Activated effector memory CD4-positive, alpha-beta T cell treated with Interleukin-2 at 50 U/mL for 16 hours (primary cell): ENCODE measurements around the gene CNN3.
"Not testable (repeated sequence)": the region's sequence is repeated elsewhere in the genome, so short reads cannot be mapped to it uniquely, and the experiment has no call there.

Experiments
- DNase-seq: peaks from one replicate; pipeline ENCODE4 v3.0.0-alpha.2; 2020

The CNN3 gene

GRCh38 chr1:94949681-94950661 is 23.1 kb upstream of the CNN3 start:
- DNase-seq = no peak

DNA sequence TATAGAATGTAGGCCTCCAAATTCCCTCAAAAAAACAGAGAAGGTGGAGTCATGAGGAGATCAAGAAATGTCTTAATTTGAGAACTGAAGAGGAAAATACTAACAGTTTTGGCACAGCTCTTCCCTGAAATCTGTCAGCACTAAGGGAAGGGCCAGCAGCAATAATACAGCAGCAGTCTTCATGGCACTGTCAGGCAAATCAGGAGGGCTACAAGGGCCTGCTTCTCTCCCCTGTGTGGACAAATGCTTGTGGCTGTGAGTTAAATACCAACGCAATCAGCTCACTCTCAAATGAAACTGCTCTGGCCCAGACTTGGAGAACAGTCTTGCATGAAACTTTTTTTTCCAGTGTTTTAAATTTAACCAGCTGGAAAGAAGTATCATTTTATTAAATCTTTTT is 20.5 kb upstream of the CNN3 start:
- no peak for DNase-seq

DNA sequence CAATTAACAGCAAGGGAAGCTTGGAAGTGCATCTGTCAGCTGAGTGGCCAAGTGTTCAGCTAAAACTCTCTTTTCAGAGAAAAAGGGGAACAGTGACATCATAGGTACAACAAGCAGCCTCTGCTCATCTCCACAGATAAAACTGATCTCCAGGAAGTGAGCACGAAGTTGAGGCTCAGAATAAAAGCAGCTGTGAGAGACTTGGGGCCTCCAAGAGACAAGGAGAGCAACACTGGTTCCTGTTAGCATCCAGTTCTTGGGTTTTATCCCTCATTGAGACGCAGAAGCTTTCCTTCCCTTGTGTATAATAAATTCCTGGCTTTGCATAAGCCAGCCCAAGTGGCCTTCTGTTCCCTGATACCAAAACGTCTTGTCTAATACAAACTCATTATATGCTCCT is 20.0 kb upstream of the CNN3 start:
- no peak for DNase-seq

- DNase-seq = no peak
Measured at GRCh38 chr1:94942171-94943128, 15.5 kb upstream of the CNN3 start.

DNA sequence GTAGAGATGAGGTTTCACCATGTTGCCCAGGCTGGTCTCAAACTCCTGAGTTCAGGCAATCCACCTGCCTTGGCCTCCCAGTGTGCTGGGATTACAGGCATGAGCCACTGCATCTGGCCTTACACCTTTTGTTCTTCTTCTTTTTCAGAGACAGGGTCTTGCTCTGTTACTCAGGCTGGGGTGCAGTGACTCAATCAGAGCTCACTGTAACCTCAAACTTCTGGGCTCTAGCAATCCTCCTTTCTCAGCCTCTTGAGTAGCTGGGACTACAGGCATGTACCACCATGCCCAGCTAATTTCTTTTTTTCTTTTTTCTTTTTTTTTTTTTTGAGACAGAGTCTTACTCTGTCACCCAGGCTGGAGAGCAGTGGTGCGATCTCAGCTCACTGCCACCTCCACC is 14.6 kb upstream of the CNN3 start:
- not testable (repeated sequence) for DNase-seq

DNA sequence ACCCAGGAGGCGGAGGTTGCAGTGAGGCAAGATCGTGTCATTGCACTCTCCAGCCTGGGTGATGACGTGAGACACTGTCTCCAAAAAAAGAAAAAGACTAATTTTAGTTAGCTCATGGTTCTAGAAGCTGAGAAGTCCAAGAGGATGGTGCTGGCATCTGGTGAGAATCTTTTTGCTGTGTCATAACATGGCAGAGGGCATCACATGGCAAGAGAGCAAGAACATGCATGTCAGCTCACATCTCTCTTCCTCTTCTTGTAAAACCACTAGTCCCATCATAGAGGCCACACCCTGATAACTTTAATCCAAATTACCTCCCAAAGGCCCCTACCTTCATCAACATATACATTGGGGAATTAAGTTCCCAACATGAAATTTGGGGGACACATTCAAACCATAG is 13.8 kb upstream of the CNN3 start:
- DNase-seq = no peak

- no peak for DNase-seq
Measured at GRCh38 chr1:94937820-94938219, 10.9 kb upstream of the CNN3 start.

DNA sequence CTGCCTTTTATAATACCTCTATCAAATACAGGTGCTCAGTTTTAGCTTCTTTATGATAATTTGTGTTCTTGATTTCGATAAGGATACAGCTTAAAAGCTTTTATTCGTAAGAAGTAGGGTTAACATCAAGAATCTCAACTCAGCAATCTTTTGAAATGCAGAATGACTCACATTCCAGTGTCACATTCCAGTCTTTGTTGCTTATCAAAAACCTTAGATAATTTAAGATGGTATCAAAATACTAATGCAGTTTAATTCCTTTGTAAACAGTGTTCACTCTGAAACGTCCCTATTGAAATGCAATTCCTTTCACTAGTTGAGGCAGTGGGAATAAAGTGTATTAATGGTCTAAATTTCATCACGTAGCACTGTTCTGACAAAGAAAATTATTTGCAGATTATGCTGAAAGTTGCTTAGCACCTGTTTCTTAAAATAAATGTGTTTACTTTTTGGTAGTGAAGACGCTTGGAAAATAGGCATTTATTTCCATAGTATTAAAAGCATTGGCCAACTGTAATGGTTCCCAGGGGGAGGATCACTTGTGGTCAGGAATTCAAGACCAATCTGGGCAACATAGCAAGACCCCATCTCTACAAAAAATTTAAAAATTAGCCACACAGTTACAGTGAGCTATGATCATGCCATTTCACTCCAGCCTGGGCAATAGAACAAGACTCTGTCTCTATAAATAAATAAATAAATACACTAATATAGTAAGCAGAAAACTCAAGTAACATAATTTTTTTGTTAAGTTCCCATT is 10.1 kb upstream of the CNN3 start:
- DNase-seq = no peak

- DNase-seq = no peak
Measured at GRCh38 chr1:94935476-94935875, 8.6 kb upstream of the CNN3 start.

DNA sequence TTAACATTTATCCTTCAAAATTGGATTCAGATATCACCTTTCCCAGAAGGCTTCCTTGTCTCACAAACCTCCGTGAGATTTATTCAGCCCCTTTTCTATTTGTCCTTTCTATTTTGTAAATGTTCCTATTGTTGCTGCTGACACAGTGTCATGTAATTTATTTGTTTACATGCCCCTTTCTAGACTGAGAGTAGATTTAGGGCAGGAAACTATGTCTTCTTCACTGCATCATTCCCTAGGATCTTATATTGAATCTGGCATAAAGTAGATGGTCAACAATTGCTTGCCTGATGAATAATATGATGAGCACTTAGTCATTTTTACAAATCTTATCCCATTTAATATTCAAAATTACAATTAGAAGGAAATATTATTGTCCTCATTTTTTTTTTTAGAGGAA is 8.1 kb upstream of the CNN3 start:
- no peak for DNase-seq

DNA sequence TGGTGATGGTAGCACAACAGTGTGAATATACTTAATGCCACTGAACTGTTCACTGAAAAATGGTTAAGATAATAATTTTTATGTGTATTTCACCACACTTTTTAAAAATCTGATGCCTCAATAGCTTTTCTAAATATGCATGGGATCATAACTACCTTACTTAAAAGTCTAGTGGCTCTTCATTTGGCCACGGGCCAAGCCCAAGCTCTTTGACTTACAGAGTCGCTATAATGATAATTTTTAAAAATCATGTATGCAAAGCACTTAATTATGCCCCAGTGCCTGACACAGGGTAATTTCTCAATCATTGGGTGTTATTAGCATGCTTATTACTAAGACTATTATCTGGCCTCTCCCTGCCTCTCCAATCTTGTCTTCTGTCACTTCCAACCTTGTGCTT is 7.6 kb upstream of the CNN3 start:
- DNase-seq = no peak

DNA sequence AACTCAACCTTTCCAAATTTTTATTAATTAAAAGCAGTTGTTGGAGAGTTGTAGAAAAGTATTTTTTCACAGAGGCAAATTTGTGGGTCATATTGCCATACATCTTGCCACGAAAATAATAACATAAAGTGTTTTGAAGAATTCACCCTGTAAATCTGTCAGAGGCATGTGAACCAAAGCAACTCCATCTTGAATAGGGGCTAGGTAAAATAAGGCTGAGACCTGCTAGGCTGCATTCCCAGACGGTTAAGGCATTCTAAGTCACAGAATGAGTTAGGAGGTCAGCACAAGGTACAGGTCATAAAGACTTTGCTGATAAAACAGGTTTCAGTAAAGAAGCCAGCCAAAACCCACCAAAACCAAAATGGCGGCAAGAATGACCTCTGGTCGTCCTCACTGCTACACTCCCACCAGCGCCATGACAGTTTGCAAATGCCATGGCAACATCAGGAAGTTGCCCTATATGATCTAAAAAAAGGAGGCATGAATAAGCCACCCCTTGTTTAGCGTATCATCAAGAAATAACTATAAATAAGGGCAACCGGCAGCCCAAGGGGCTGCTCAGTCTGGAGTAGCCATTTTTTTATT is 4.4 kb upstream of the CNN3 start:
- no peak for DNase-seq

GRCh38 chr1:94929351-94930217 is 2.7 kb upstream of the CNN3 start:
- DNase-seq = no peak

DNA sequence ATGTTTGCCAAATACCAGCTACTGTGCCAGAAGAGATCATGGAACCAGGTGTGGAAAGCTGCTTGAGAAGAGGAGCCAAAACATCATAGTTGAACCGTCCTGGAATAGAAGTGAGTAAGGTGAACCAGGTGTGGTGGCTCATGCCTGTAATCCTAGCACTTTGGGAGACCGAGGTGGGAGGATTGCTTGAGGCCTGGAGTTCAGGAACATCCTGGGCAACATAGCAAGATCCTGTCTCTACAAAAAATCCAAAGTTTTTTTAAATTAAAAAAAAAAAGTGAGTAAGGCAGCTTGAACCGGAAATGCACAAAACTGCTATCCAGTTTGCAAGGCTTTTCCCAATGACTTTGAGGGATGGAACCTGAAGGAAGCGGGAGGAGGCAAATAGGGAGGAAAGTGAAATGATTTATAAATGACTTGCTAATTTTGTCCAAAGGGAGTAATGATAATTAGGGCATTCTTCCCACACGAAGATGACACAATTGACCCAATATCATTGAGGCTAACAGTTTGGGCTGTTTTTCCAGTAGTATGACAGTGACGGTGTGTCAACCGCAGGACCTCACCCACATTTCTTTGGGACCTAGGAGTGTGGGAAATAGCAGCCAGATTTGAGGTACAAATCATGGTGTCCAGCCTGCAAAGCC is 1.5 kb upstream of the CNN3 start:
- no peak for DNase-seq

DNA sequence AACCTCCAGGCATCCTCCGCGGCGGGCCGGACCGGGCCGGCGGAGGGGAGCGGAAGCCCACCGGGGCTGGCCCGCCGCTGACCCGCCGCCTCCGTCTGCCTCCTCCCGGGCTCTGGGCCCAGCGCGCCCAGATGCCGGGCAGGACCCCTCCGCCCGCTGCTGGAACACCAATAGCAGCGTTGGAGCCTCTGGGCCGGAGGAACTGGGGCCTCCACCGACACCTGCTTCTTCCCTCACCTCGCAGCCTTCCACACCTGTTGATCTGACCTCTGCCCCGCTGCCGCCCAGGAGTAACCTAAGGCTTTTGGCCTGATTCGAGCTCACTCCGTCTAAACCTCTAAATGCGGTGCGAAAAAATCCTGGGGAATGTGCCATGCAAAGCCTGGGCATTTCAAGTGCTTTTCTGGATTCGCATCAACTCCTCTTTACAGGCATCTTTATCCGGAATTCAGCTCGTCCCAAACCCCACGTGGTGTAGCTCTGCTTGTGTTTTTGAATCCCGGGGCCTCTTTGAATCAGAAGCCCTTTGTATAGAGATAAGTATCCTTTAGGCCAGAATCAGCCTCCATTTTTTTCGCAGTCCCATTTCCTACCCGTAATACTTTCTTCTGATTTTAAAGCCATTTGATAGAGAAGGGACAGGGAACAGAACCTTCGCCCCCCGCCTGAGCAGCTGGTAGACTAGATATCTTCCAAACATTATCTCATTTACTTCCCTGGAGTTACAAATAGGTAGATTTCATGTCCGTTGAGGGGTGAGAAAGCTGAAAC is 680 bp upstream of the CNN3 start:
- no peak for DNase-seq

DNA sequence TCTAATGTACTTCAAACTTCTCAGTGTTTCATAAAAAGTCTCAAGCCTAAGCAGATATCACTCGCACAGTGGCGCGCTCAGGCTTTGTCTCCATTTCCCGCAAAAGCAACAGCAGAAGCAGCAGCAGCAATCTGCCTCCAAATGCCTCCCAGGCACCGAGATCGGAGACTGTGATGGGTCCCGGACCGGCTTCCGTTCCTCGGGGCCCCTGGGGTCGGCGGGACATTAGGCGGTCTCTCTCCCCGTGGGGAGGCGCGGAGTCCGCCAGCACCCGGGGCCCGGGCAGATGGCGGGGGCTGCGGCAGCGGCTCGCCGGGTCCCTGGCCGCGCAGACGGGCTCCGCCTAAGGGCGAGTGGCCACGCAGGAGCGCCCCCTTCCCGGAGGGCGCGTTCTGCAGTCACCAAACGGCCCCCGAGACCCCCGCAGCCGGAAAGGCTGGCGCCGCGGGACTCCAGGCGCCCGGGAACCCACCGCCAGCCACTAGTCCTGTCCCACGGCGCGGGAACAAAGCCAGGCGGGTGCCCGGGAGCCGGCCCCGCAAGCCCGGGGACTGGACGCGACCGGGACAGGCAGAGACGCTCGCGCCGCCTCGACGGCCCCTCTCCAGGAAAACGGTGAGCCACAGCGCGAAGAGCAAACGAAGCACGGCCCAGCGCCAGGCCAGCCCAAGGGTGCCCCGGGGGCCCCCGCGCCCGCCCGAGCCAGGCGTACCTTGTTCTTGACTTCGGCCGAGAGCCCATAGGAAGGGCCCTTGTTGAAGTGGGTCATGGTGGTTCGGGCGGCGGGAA is 590 bp downstream of the CNN3 start:
- no peak for DNase-seq

GRCh38 chr1:94925561-94926125 is 1.3 kb downstream of the CNN3 start:
- DNase-seq = no peak

- no peak for DNase-seq
Measured at GRCh38 chr1:94925004-94925403, 1.9 kb downstream of the CNN3 start.

GRCh38 chr1:94922761-94923331 is 4.1 kb downstream of the CNN3 start:
- no peak for DNase-seq
